EL (cell line): ENCODE results near the gene LBP.
"Not testable (repeated sequence)": the region's sequence is repeated elsewhere in the genome, so short reads cannot be mapped to it uniquely, and the experiment has no call there.

Experiments used
- DNase-seq: peaks from one replicate; pipeline ENCODE4 v3.0.0-alpha.2; 2016

Gene LBP

GRCh38 chr20:38350879-38351775, 4.8 kb downstream of the LBP start:
- no peak for DNase-seq

GRCh38 chr20:38353316-38353715, 7.0 kb downstream of the LBP start:
- peak; percentile 13 for DNase-seq

GRCh38 chr20:38354227-38354626, 7.9 kb downstream of the LBP start:
- no peak for DNase-seq

GRCh38 chr20:38355161-38356012, 9.1 kb downstream of the LBP start:
- DNase-seq, result no peak

- DNase-seq, result peak; percentile 31
These were observed 11.4 kb downstream of the LBP start for GRCh38 chr20:38357653-38358207.

- no peak for DNase-seq
These were observed 12.3 kb downstream of the LBP start for GRCh38 chr20:38358556-38358955.

- DNase-seq, result no peak
These were observed 16.9 kb downstream of the LBP start for GRCh38 chr20:38363004-38363747.

GRCh38 chr20:38369389-38369788, 23.1 kb downstream of the LBP start:
- DNase-seq, result peak; percentile 13

- no peak for DNase-seq
These were observed 26.5 kb downstream of the LBP start for GRCh38 chr20:38372806-38373205.

- DNase-seq, result no peak
These were observed 27.1 kb downstream of the LBP start for GRCh38 chr20:38373231-38373867.

- DNase-seq, result no peak
These were observed 27.6 kb downstream of the LBP start for GRCh38 chr20:38373898-38374297.

- DNase-seq, result no peak
These were observed 30.9 kb downstream of the LBP start for GRCh38 chr20:38377039-38377685.

- DNase-seq, result not testable (repeated sequence)
These were observed 31.6 kb downstream of the LBP start for GRCh38 chr20:38377838-38378237.

GRCh38 chr20:38383147-38383546, 36.9 kb downstream of the LBP start:
- no peak for DNase-seq

GRCh38 chr20:38386004-38386403, 39.7 kb downstream of the LBP start:
- DNase-seq, result no peak

GRCh38 chr20:38386851-38387250, 40.6 kb downstream of the LBP start:
- no peak for DNase-seq

GRCh38 chr20:38387953-38388352, 41.7 kb downstream of the LBP start:
- no peak for DNase-seq

- no peak for DNase-seq
These were observed 46.1 kb downstream of the LBP start for GRCh38 chr20:38392356-38392755.

- no peak for DNase-seq
These were observed 47.0 kb downstream of the LBP start for GRCh38 chr20:38393259-38393658.

GRCh38 chr20:38395165-38395564, 48.9 kb downstream of the LBP start:
- DNase-seq, result peak; percentile 30

- not testable (repeated sequence) for DNase-seq
These were observed 49.6 kb downstream of the LBP start for GRCh38 chr20:38395751-38396395.
